Uterus (tissue), 4 donors: ENCODE data around the gene PDE6A. TPM values are rescaled to one million over a fixed set of nuclear protein-coding genes. Genes with fewer than 3 reads are reported as not detected.
A peak's percentile ranks its signal among the peaks of the same experiment; 100 is the strongest.

ENCODE experiments used
- DNase-seq, 2 donors: peaks; one replicate each; pipeline ENCODE4 v3.0.0-alpha.2; 2019 to 2020
- H3K27ac ChIP-seq, 2 donors: fragments of 200-600 bp; sonication (generic); 1 replicate in 1 of 2; 2 replicates in 1 of 2; pipeline ENCODE4 v1.5.1; 2016 to 2018
- H3K27me3 ChIP-seq, 2 donors: fragments of 200-600 bp; sonication (generic); one replicate each; pipeline ENCODE4 v1.5.1; 2018 to 2019; ENCODE audit warnings: control low read depth in 1 of 2
- H3K36me3 ChIP-seq, 2 donors: fragments of 200-600 bp; sonication (generic); one replicate each; pipeline ENCODE4 v1.5.1; 2019; ENCODE audit warnings: control low read depth in 1 of 2
- H3K4me1 ChIP-seq, 2 donors: fragments of 200-600 bp; sonication (generic); one replicate each; pipeline ENCODE4 v1.5.1; 2018 to 2019; ENCODE audit warnings: control low read depth in 1 of 2
- H3K4me3 ChIP-seq, 2 donors: fragments of 200-600 bp; sonication (generic); 1 replicate in 1 of 2; 2 replicates in 1 of 2; pipeline ENCODE4 v1.5.1; 2018 to 2019; ENCODE audit warnings: mild to moderate bottlenecking in 1 of 2
- H3K9me3 ChIP-seq, 2 donors: fragments of 200-600 bp; sonication (generic); one replicate each; pipeline ENCODE4 v1.5.1; 2019; ENCODE audit warnings: control low read depth in 1 of 2
- CTCF ChIP-seq, 4 experiments: fragments of 200-600 bp in 2 of 4; fragments of 450-650 bp in 2 of 4; sonication (generic) in 2 of 4; IDR thresholded peaks; one replicate each; pipeline ENCODE4 v1.5.1; 2016 to 2019; ENCODE audit warnings: antibody characterized with exemption in 4 of 4, mild to moderate bottlenecking in 2 of 4, moderate library complexity in 1 of 4
- POLR2A ChIP-seq, 2 donors: fragments of 450-650 bp; IDR thresholded peaks; one replicate each; pipeline ENCODE4 v1.6.1; 2016; ENCODE audit warnings: antibody characterized with exemption in 2 of 2, mild to moderate bottlenecking in 1 of 2, moderate library complexity in 1 of 2
- intact Hi-C: fragments of 100-400 bp; cut with DNase I; formaldehyde crosslinking; loops from one replicate; pipeline ENCODE4 v1.15.1; 2023; ENCODE audit warnings: low total_unique reads
- total RNA-seq, 4 donors: library from RNA; depleted of rRNA in 3 of 4; stranded (reverse); fragments of >200 nt in 3 of 4; gene quantifications; one replicate each; pipeline versions ENCODE4 v1.1.0 to v1.2.4, GENCODE V29; 2014 to 2023
- donor health status: DM: yes; HTN: yes; CAD: no.

Gene PDE6A
- total RNA-seq, 4 donors from 2014 or later, result 0.07 TPM; not detected in 3

GRCh38 chr5:149828161-149829011, 116.2 kb downstream of the PDE6A start:
- no peaks in the 10 kb centered on the region for H3K36me3 ChIP-seq
- intact Hi-C loops, result loop anchor here (2.0 kb wide), 1 partner anchor 190 kb away; no protein-coding TSS in a partner anchor
- no peaks in the 10 kb centered on the region for H3K27me3 ChIP-seq
- no peaks in the 10 kb centered on the region for H3K9me3 ChIP-seq
- DNase-seq, result peak; percentile 87 to 90
- peaks cover 0 to 13% of the 10 kb centered on the region in 2 donors for H3K4me1 ChIP-seq
- no peak for TF ChIP-seq POLR2A (IDR thresholded peaks at IDR 0.05)
- peak; percentile 84 to 92 (median 90) for TF ChIP-seq CTCF (IDR thresholded peaks at IDR 0.05)
- no peak overlapping the region for H3K4me3 ChIP-seq
- H3K27ac ChIP-seq, result peak overlapping the region; percentile 78 to 89

- no peaks in the 10 kb centered on the region for H3K27me3 ChIP-seq
- DNase-seq, result no peak
- H3K27ac ChIP-seq, result peak overlapping the region; percentile 78 to 89
- H3K4me3 ChIP-seq, result no peak overlapping the region
- intact Hi-C loops, result no loop called here
- peaks cover 0 to 13% of the 10 kb centered on the region in 2 donors for H3K4me1 ChIP-seq
- H3K36me3 ChIP-seq, result no peaks in the 10 kb centered on the region
- H3K9me3 ChIP-seq, result no peaks in the 10 kb centered on the region
- TF ChIP-seq CTCF (IDR thresholded peaks at IDR 0.05), result no peak
These were observed 117.0 kb downstream of the PDE6A start for GRCh38 chr5:149827546-149827945.

- no peak for DNase-seq
- TF ChIP-seq POLR2A (IDR thresholded peaks at IDR 0.05), result no peak
- TF ChIP-seq CTCF (IDR thresholded peaks at IDR 0.05), result no peak
- Histone ChIP-seq H3K4me3 (no peak overlapping the region), H3K27me3 (no peaks in the 10 kb centered on the region), H3K9me3 (no peaks in the 10 kb centered on the region), H3K27ac (peak overlapping the region; percentile 78 to 89), H3K4me1 (peaks cover 0 to 13% of the 10 kb centered on the region in 2 donors), H3K36me3 (no peaks in the 10 kb centered on the region)
- intact Hi-C loops, result no loop called here
These were observed 117.5 kb downstream of the PDE6A start for GRCh38 chr5:149827086-149827485.

GRCh38 chr5:149826574-149826973, 118.0 kb downstream of the PDE6A start:
- peaks cover 0 to 13% of the 10 kb centered on the region in 2 donors for H3K4me1 ChIP-seq
- H3K4me3 ChIP-seq, result no peak overlapping the region
- H3K36me3 ChIP-seq, result no peaks in the 10 kb centered on the region
- no peaks in the 10 kb centered on the region for H3K9me3 ChIP-seq
- no peaks in the 10 kb centered on the region for H3K27me3 ChIP-seq
- peak overlapping the region; percentile 78 to 89 for H3K27ac ChIP-seq
- intact Hi-C loops, result no loop called here
- TF ChIP-seq POLR2A (IDR thresholded peaks at IDR 0.05) (no peak), CTCF (IDR thresholded peaks at IDR 0.05) (no peak)
- peak; percentile 78 to 81 for DNase-seq

GRCh38 chr5:149824846-149825245, 119.7 kb downstream of the PDE6A start:
- no peak overlapping the region for H3K4me3 ChIP-seq
- H3K4me1 ChIP-seq, result peaks cover 0 to 13% of the 10 kb centered on the region in 2 donors
- intact Hi-C loops, result no loop called here

More at GRCh38 chr5:149824846-149825245, 119.7 kb downstream of the PDE6A start:
- no peak for TF ChIP-seq POLR2A (IDR thresholded peaks at IDR 0.05)
- no peak for TF ChIP-seq CTCF (IDR thresholded peaks at IDR 0.05)
- peak; percentile 73 to 82 for DNase-seq
- Histone ChIP-seq H3K27ac (peak overlapping the region; percentile 78 to 89), H3K27me3 (no peaks in the 10 kb centered on the region), H3K9me3 (no peaks in the 10 kb centered on the region), H3K36me3 (no peaks in the 10 kb centered on the region)
